Parathyroid adenoma (tissue), 2 donors: ENCODE results near the gene INF2.

Experiments
- H2AFZ ChIP-seq: fragments of 300-600 bp; sonication (generic); one replicate; pipeline ENCODE4 v1.7.0; 2017; ENCODE audit warnings: antibody characterized with exemption, mild to moderate bottlenecking
- H3K27ac ChIP-seq: fragments of 300-600 bp; sonication (generic); one replicate; pipeline ENCODE4 v1.7.0; 2017
- H3K27me3 ChIP-seq: fragments of 300-600 bp; sonication (generic); one replicate; pipeline ENCODE4 v1.7.0; 2017; ENCODE audit warnings: low read length; ENCODE audit not compliant: control insufficient read depth, insufficient read depth
- H3K36me3 ChIP-seq: fragments of 300-600 bp; sonication (generic); one replicate; pipeline ENCODE4 v1.7.0; 2017; ENCODE audit warnings: low read length; ENCODE audit not compliant: control insufficient read depth, insufficient read depth
- H3K4me1 ChIP-seq: fragments of 300-600 bp; sonication (generic); one replicate; pipeline ENCODE4 v1.7.0; 2017; ENCODE audit warnings: control low read depth
- H3K4me2 ChIP-seq: fragments of 300-600 bp; sonication (generic); one replicate; pipeline ENCODE4 v1.7.0; 2017; ENCODE audit warnings: low read length
- H3K4me3 ChIP-seq: fragments of 300-600 bp; sonication (generic); one replicate; pipeline ENCODE4 v1.7.0; 2017; ENCODE audit warnings: low read depth, low read length
- H3K79me2 ChIP-seq: fragments of 300-600 bp; sonication (generic); one replicate; pipeline ENCODE4 v1.7.0; 2017; ENCODE audit warnings: control low read depth
- H3K9ac ChIP-seq: fragments of 300-600 bp; sonication (generic); one replicate; pipeline ENCODE4 v1.7.0; 2017; ENCODE audit warnings: mild to moderate bottlenecking
- H3K9me3 ChIP-seq: fragments of 300-600 bp; sonication (generic); one replicate; pipeline ENCODE4 v1.7.0; 2017; ENCODE audit warnings: low read length; ENCODE audit not compliant: control insufficient read depth
- TF ChIP-seq, protein P1 (sequence below): fragments of 300-600 bp; sonication (generic); IDR thresholded peaks from one replicate; pipeline ENCODE4 v1.7.0; 2017; ENCODE audit warnings: antibody characterized with exemption, mild to moderate bottlenecking
- donor health status: primary hyperparathyroidism.

Gene INF2

DNA sequence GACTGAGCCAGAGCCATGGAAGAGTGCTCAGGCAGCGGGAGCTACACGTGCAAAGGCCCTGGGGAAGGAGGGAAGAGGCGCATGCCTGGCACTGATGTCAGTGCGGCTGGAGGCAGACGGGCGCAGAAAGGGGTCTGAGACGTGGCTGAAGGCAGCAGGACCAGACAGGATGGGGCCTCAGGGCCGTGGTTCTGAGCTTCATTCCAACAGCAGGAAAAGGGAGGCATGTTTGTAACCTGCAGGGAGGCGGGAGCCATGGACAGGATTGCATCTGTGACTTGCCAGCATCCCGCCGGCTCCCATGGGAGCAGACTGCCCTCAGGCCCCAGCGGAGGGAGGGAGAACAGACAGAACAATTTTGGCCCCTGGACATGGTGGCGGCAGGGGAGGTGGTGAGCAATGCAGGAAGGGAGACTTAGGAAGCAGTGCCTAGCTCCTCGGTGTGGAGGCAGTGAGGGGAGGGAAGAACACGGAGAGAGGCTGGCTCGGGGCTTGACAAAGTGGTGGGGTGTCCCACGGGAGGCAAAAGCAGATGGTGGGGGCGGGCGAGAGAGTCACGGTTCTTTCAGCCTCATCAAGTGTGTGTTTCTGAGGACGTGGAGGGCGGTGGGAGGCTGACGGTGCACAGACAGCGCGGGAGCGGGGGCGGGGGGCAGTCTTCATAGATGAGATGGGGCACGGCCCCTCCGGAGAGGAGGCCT lies 33.3 kb upstream of the INF2 start:
- H3K4me2 ChIP-seq, result no peak overlapping the region
- no peaks in the 10 kb centered on the region for H3K4me1 ChIP-seq
- no peaks in the 10 kb centered on the region for H3K27me3 ChIP-seq
- H2AFZ ChIP-seq, result no peak overlapping the region
- H3K4me3 ChIP-seq, result no peak overlapping the region
- H3K79me2 ChIP-seq, result no peaks in the 10 kb centered on the region
- TF ChIP-seq, protein P1, sequence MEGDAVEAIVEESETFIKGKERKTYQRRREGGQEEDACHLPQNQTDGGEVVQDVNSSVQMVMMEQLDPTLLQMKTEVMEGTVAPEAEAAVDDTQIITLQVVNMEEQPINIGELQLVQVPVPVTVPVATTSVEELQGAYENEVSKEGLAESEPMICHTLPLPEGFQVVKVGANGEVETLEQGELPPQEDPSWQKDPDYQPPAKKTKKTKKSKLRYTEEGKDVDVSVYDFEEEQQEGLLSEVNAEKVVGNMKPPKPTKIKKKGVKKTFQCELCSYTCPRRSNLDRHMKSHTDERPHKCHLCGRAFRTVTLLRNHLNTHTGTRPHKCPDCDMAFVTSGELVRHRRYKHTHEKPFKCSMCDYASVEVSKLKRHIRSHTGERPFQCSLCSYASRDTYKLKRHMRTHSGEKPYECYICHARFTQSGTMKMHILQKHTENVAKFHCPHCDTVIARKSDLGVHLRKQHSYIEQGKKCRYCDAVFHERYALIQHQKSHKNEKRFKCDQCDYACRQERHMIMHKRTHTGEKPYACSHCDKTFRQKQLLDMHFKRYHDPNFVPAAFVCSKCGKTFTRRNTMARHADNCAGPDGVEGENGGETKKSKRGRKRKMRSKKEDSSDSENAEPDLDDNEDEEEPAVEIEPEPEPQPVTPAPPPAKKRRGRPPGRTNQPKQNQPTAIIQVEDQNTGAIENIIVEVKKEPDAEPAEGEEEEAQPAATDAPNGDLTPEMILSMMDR, result no peak
- no peaks in the 10 kb centered on the region for H3K36me3 ChIP-seq
- no peaks in the 10 kb centered on the region for H3K9me3 ChIP-seq
- H3K9ac ChIP-seq, result no peak overlapping the region
- H3K27ac ChIP-seq, result no peak overlapping the region

DNA sequence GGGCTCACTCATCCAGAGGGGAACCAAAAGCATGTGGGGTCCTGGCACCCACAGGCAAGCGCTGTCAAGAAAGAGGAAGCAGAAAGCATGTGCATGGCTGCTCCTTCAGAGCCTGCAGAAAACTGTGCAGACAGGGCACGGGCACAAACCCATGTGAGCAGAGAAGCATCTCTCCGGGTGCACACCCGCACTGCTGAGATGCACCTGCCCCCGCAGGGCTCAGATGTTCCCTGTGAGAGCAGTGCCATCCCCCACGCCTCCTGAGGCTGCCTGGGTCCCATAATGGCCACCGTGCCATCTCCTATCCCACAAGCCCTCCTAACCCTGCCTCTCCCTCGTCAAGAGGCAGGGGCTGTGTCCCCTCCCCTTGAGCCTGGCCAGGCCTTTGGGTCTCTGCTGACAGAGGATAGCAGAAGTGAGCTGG lies 32.3 kb upstream of the INF2 start:
- Histone ChIP-seq H3K27ac (no peak overlapping the region), H3K79me2 (no peaks in the 10 kb centered on the region), H3K36me3 (no peaks in the 10 kb centered on the region), H3K4me2 (no peak overlapping the region), H3K4me3 (no peak overlapping the region), H3K9ac (no peak overlapping the region), H2AFZ (no peak overlapping the region), H3K27me3 (no peaks in the 10 kb centered on the region), H3K9me3 (no peaks in the 10 kb centered on the region), H3K4me1 (no peaks in the 10 kb centered on the region)
- TF ChIP-seq, protein P1, result no peak

DNA sequence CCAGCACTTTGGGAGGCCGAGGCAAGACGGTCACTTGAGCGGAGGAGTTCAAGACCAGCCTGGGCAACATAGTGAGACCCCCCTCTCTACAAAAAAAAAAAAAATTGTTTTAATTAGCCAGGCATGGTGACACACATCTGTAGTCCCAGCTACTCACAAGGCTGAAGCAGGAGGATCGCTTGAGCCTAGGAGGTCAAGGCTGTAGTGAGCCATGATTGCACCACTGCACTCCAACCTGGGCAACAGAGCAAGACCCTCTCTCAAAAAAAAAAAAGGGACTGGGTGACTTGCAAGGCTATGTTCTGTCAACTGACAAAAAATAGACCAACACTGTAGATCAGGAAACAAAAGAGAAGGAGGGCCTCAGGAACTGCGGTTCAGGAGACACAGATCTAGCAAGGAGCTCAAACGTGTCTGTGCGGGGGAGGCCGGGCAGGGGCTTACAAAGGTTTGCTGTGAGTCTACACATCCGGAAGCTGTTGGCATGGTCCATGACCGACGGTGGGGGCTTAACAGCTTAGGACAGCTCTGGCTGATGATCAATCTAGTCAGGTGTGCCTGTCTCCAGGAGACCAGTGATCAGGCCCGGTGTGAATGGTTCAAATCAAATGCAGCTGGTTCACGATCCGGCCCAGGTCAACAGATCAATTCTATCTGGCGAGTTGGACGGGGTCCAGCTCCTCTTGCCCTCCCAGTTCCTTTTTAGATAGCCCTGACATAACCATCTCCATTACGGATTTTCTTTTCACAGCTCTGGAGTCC lies 31.7 kb upstream of the INF2 start:
- no peak overlapping the region for H3K4me3 ChIP-seq
- no peaks in the 10 kb centered on the region for H3K36me3 ChIP-seq
- H3K9me3 ChIP-seq, result no peaks in the 10 kb centered on the region
- H3K4me1 ChIP-seq, result no peaks in the 10 kb centered on the region
- no peaks in the 10 kb centered on the region for H3K27me3 ChIP-seq
- no peak overlapping the region for H2AFZ ChIP-seq
- H3K27ac ChIP-seq, result no peak overlapping the region
- H3K4me2 ChIP-seq, result no peak overlapping the region
- no peaks in the 10 kb centered on the region for H3K79me2 ChIP-seq
- no peak overlapping the region for H3K9ac ChIP-seq
- TF ChIP-seq, protein P1, result no peak

DNA sequence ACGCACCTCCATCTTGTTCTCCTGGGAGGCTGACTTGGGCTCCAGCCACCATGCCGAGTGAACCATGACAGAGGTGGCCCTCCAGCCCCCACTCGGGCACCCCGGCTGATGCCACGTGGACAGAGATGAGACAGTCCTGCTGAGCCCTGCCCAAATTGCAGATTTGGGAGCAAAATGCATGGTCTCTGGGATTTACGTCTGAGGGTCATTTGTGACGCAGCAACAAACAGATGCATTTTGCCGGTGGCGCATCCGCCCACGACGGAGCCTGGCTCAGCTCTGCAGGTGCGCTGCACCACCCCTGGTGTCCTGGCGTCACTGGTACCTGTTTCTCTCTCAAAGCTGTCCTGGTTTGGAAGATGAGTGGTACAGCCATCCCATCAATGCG lies 31.1 kb upstream of the INF2 start:
- TF ChIP-seq, protein P1, result no peak
- Histone ChIP-seq H3K9me3 (no peaks in the 10 kb centered on the region), H3K4me2 (no peak overlapping the region), H3K9ac (no peak overlapping the region), H3K4me3 (no peak overlapping the region), H3K36me3 (no peaks in the 10 kb centered on the region), H3K27me3 (no peaks in the 10 kb centered on the region), H3K79me2 (no peaks in the 10 kb centered on the region), H3K27ac (no peak overlapping the region), H2AFZ (no peak overlapping the region), H3K4me1 (no peaks in the 10 kb centered on the region)
